GM23248 (cell line): ENCODE data around the gene PRIMPOL.

ENCODE experiments used
- EZH2 ChIP-seq: fragments of 200-600 bp; sonication (generic); IDR thresholded peaks from 2 replicates; pipeline ENCODE4 v1.6.1; 2018; ENCODE audit warnings: antibody characterized with exemption, mild to moderate bottlenecking; ENCODE audit not compliant: insufficient read depth, poor library complexity, severe bottlenecking
- EZH2phosphoT487 ChIP-seq: fragments of 200-600 bp; sonication (generic); IDR thresholded peaks from 2 replicates; pipeline ENCODE4 v1.6.1; 2018; ENCODE audit warnings: antibody characterized with exemption, moderate library complexity, mild to moderate bottlenecking, low read depth; ENCODE audit not compliant: insufficient read depth

DNA sequence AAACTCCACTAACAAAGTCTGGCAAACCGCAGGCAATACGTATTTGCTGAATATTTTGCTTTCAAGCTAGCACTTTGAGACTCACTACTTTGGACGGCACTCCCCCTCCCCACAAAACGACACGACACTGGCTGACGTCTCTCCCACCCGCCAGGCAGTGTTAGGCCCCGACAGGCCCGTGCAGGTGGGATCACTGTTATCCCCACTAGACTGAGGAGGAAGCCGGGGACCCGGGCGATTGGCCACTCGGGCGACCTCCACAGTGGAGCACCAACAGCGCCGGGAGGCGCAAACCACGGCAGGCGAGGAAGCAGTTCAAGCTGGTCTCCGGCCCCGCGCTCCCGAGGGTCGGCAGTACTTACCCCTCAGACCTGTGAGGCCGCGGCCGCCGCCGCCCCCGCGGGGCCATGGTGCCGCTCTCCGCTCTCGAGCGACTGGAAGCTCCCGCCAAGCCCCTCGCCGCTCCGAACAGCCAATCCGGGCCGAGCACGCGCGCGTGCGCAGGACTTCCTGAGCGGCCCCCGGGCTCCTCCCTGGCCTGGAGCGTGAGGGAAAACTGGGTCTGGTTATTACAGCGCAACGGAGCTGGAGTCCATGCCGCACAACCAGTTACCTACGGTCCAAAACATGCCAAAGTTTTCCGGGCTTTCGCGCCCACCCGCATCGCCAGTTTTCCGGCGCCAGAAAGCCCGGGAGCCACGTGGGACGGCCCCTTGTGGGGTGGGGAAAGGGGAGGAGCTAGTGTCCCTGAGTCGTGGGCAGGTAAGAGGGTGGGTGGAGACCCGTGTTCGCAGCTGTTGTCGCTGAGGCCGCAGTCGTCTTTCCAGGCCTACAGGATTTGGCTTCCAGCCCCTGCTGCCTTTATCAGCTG, 84.4 kb downstream of the PRIMPOL start, which contains the start of gene CENPU:
- no peak for TF ChIP-seq EZH2phosphoT487
- TF ChIP-seq EZH2 = no peak
